NT2/D1 (cell line): ENCODE data around the gene RSPRY1.

ENCODE experiments used
- YY1 ChIP-seq: IDR thresholded peaks from 2 replicates; pipeline ENCODE4 v1.6.1; 2011; ENCODE audit not compliant: insufficient read length, insufficient read depth
- ZNF274 ChIP-seq: IDR thresholded peaks from 2 replicates; pipeline ENCODE4 v1.6.1; 2011; ENCODE audit warnings: mild to moderate bottlenecking, low read depth, low read length

GRCh38 chr16:57273359-57273758 lies 87.2 kb downstream of the RSPRY1 start:
- TF ChIP-seq YY1, result no peak
- TF ChIP-seq ZNF274, result no peak
